Activated naive CD4-positive, alpha-beta T cell treated with anti-CD3 and anti-CD28 coated beads, Interleukin-2, amount 50 U/mL, for 24 hours (primary cell): ENCODE results near the gene MTUS2.

Source experiments
- H3K27ac Mint-ChIP-seq: one replicate; pipeline ENCODE4 v1.8.0; 2021; ENCODE audit warnings: mild to moderate bottlenecking, mixed read lengths
- H3K27me3 Mint-ChIP-seq: one replicate; pipeline ENCODE4 v1.8.0; 2021; ENCODE audit warnings: mixed read lengths
- H3K36me3 Mint-ChIP-seq: one replicate; pipeline ENCODE4 v1.8.0; 2021; ENCODE audit warnings: mixed read lengths
- H3K4me1 Mint-ChIP-seq: one replicate; pipeline ENCODE4 v1.8.0; 2021; ENCODE audit warnings: mixed read lengths
- H3K4me3 Mint-ChIP-seq: one replicate; pipeline ENCODE4 v1.8.0; 2021; ENCODE audit warnings: mild to moderate bottlenecking, mixed read lengths
- H3K9me3 Mint-ChIP-seq: one replicate; pipeline ENCODE4 v1.8.0; 2021; ENCODE audit warnings: mixed read lengths

Gene MTUS2

GRCh38 chr13:29546662-29547061 lies 726.5 kb downstream of the MTUS2 start:
- Mint-ChIP-seq H3K27ac (no peak overlapping the region), H3K27me3 (no peaks in the 10 kb centered on the region), H3K36me3 (peaks cover 18% of the 10 kb centered on the region), H3K4me3 (no peak overlapping the region), H3K4me1 (peaks cover 50% of the 10 kb centered on the region), H3K9me3 (no peaks in the 10 kb centered on the region)

- no peak overlapping the region for H3K27ac Mint-ChIP-seq
- peaks cover 49% of the 10 kb centered on the region for H3K4me1 Mint-ChIP-seq
- no peaks in the 10 kb centered on the region for H3K27me3 Mint-ChIP-seq
- peaks cover 20% of the 10 kb centered on the region for H3K36me3 Mint-ChIP-seq
- no peaks in the 10 kb centered on the region for H3K9me3 Mint-ChIP-seq
- H3K4me3 Mint-ChIP-seq, result no peak overlapping the region
Measured at GRCh38 chr13:29547153-29547552, 727.0 kb downstream of the MTUS2 start.

- peak overlapping the region; percentile 55 for H3K27ac Mint-ChIP-seq
- H3K9me3 Mint-ChIP-seq, result no peaks in the 10 kb centered on the region
Measured at GRCh38 chr13:29548722-29549121, 728.6 kb downstream of the MTUS2 start.

GRCh38 chr13:29550430-29550988 lies 730.4 kb downstream of the MTUS2 start:
- H3K27me3 Mint-ChIP-seq, result no peaks in the 10 kb centered on the region
- peaks cover 26% of the 10 kb centered on the region for H3K36me3 Mint-ChIP-seq
- no peak overlapping the region for H3K27ac Mint-ChIP-seq
- H3K4me3 Mint-ChIP-seq, result no peak overlapping the region
- no peaks in the 10 kb centered on the region for H3K9me3 Mint-ChIP-seq
- peaks cover 44% of the 10 kb centered on the region for H3K4me1 Mint-ChIP-seq

More at GRCh38 chr13:29548722-29549121, 728.6 kb downstream of the MTUS2 start:
- no peak overlapping the region for H3K4me3 Mint-ChIP-seq
- no peaks in the 10 kb centered on the region for H3K27me3 Mint-ChIP-seq
- peaks cover 20% of the 10 kb centered on the region for H3K36me3 Mint-ChIP-seq
- peaks cover 39% of the 10 kb centered on the region for H3K4me1 Mint-ChIP-seq

DNA sequence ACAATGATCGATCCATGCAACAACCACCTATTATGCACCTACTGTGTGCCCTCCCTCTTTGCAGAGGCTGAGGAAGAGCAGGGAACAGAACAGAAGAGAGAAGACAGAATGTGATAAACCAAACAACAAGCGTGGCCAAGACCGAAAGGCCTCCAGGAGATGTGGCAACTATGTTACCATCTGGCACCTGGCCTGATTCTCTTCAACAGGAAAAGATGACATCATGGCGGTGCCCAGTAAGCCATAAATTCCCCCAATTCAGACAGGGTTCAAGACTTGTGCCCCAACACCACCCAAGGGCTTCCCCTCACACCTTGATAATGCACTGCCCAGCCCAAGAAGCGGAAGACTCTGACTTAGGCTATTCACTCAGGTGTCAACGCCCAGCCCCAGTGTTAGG lies 731.1 kb downstream of the MTUS2 start:
- Mint-ChIP-seq H3K36me3 (peaks cover 26% of the 10 kb centered on the region), H3K27ac (no peak overlapping the region), H3K4me1 (peaks cover 39% of the 10 kb centered on the region), H3K4me3 (no peak overlapping the region), H3K9me3 (no peaks in the 10 kb centered on the region), H3K27me3 (no peaks in the 10 kb centered on the region)
